Nephron progenitor cell (in vitro differentiated cells): ENCODE results near the gene CACNA1A.
"Not testable (repeated sequence)": the region's sequence is repeated elsewhere in the genome, so short reads cannot be mapped to it uniquely, and the experiment has no call there.

Experiments
- DNase-seq: peaks from one replicate; pipeline ENCODE4 v3.0.0; 2021
- H3K27ac Mint-ChIP-seq: 2 replicates; pipeline ENCODE4 v1.8.0; 2021; ENCODE audit warnings: mild to moderate bottlenecking, moderate library complexity, mixed read lengths
- H3K27me3 Mint-ChIP-seq: 2 replicates; pipeline ENCODE4 v1.8.0; 2021; ENCODE audit warnings: mild to moderate bottlenecking, low read depth, mixed read lengths; ENCODE audit not compliant: poor library complexity
- H3K36me3 Mint-ChIP-seq: 2 replicates; pipeline ENCODE4 v1.8.0; 2021; ENCODE audit warnings: low read depth, mixed read lengths
- H3K4me1 Mint-ChIP-seq: 2 replicates; pipeline ENCODE4 v1.8.0; 2021; ENCODE audit warnings: mixed read lengths
- H3K4me3 Mint-ChIP-seq: 2 replicates; pipeline ENCODE4 v1.8.0; 2021; ENCODE audit warnings: mild to moderate bottlenecking, moderate library complexity, mixed read lengths
- H3K9me3 Mint-ChIP-seq: 2 replicates; pipeline ENCODE4 v1.8.0; 2021; ENCODE audit warnings: mild to moderate bottlenecking, moderate library complexity, mixed read lengths
- TF ChIP-seq, protein P1 (sequence below): fragments of 200-600 bp; sonication (generic); IDR thresholded peaks from 2 replicates; pipeline ENCODE4 v1.5.0; 2021; ENCODE audit warnings: antibody characterized with exemption

The CACNA1A gene

GRCh38 chr19:13207846-13208671 lies 298.2 kb downstream of the CACNA1A start:
- H3K27ac Mint-ChIP-seq: peak overlapping the region; percentile 93
- H3K4me3 Mint-ChIP-seq: peak overlapping the region; percentile 37
- no peaks in the 10 kb centered on the region for H3K9me3 Mint-ChIP-seq
- TF ChIP-seq, protein P1, sequence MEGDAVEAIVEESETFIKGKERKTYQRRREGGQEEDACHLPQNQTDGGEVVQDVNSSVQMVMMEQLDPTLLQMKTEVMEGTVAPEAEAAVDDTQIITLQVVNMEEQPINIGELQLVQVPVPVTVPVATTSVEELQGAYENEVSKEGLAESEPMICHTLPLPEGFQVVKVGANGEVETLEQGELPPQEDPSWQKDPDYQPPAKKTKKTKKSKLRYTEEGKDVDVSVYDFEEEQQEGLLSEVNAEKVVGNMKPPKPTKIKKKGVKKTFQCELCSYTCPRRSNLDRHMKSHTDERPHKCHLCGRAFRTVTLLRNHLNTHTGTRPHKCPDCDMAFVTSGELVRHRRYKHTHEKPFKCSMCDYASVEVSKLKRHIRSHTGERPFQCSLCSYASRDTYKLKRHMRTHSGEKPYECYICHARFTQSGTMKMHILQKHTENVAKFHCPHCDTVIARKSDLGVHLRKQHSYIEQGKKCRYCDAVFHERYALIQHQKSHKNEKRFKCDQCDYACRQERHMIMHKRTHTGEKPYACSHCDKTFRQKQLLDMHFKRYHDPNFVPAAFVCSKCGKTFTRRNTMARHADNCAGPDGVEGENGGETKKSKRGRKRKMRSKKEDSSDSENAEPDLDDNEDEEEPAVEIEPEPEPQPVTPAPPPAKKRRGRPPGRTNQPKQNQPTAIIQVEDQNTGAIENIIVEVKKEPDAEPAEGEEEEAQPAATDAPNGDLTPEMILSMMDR: no peak
- DNase-seq: peak; percentile 53
- H3K36me3 Mint-ChIP-seq: no peaks in the 10 kb centered on the region
- peaks cover 1% of the 10 kb centered on the region for H3K27me3 Mint-ChIP-seq
- peaks cover 58% of the 10 kb centered on the region for H3K4me1 Mint-ChIP-seq

- no peaks in the 10 kb centered on the region for H3K36me3 Mint-ChIP-seq
Observed at GRCh38 chr19:13207237-13207845, 298.9 kb downstream of the CACNA1A start.

DNA sequence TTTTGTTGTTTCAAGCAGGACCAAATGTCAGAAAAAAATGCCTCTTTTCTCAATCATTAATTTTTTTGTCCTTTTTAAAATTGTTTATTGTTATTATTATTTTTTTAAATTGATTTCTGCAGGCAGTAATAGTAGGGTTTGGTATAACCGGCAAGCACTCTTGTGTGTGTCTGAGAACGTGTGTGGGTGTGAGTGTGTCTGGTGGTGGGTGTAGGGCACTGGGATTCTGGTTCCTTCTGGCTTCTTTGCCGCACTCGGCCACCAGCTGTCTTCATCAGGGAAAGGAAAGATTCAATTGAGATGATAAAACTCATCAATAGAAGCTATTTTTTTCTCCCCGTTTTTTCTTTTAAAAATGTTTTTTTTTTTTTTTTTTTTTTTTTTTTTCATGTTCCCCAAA lies 299.7 kb downstream of the CACNA1A start:
- H3K4me3 Mint-ChIP-seq: no peak overlapping the region
- H3K9me3 Mint-ChIP-seq: no peaks in the 10 kb centered on the region
- H3K27ac Mint-ChIP-seq: no peak overlapping the region

More at GRCh38 chr19:13207237-13207845, 298.9 kb downstream of the CACNA1A start:
- Mint-ChIP-seq H3K4me1 (peaks cover 53% of the 10 kb centered on the region), H3K27me3 (no peaks in the 10 kb centered on the region), H3K27ac (no peak overlapping the region), H3K4me3 (no peak overlapping the region), H3K9me3 (no peaks in the 10 kb centered on the region)
- TF ChIP-seq, protein P1: no peak
- no peak for DNase-seq

GRCh38 chr19:13202112-13202511 lies 304.2 kb downstream of the CACNA1A start:
- not testable (repeated sequence) for H3K36me3 Mint-ChIP-seq, H3K9me3 Mint-ChIP-seq, H3K4me3 Mint-ChIP-seq, DNase-seq, H3K27ac Mint-ChIP-seq, H3K27me3 Mint-ChIP-seq
- H3K4me1 Mint-ChIP-seq: peaks cover 25% of the 10 kb centered on the region

More for the DNA sequence above, 299.7 kb downstream of the CACNA1A start:
- no peak for DNase-seq
- H3K36me3 Mint-ChIP-seq: no peaks in the 10 kb centered on the region
- no peaks in the 10 kb centered on the region for H3K27me3 Mint-ChIP-seq
- peaks cover 51% of the 10 kb centered on the region for H3K4me1 Mint-ChIP-seq
- TF ChIP-seq, protein P1: no peak

DNA sequence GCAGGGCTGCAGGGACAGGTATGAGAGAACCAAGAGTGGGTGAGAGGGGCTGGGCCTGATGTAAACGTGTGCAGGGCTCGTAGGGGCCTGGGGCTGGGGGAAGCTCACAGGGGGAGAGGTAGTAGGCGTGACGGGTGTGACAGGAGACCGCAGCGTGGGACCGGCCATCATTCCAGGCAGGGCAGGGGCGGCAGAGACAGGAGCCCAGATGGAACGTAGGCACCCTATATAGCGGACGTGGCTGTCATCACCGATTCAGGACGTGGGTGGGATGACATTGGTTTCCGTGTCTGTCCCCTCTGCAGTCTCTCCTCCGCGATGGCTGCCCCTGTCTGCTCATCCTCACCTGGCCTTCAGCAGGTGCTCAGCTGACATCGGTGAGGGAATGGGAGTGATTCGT lies 307.6 kb downstream of the CACNA1A start:
- peaks cover 8% of the 10 kb centered on the region for H3K27me3 Mint-ChIP-seq
- no peaks in the 10 kb centered on the region for H3K36me3 Mint-ChIP-seq
- H3K27ac Mint-ChIP-seq: no peak overlapping the region
- H3K4me3 Mint-ChIP-seq: no peak overlapping the region
- no peaks in the 10 kb centered on the region for H3K9me3 Mint-ChIP-seq
- TF ChIP-seq, protein P1: no peak
- no peak for DNase-seq
- H3K4me1 Mint-ChIP-seq: peaks cover 13% of the 10 kb centered on the region

- no peaks in the 10 kb centered on the region for H3K9me3 Mint-ChIP-seq
- H3K4me1 Mint-ChIP-seq: peaks cover 15% of the 10 kb centered on the region
- TF ChIP-seq, protein P1: peak; percentile 60
- peaks cover 9% of the 10 kb centered on the region for H3K27me3 Mint-ChIP-seq
- H3K36me3 Mint-ChIP-seq: no peaks in the 10 kb centered on the region
- DNase-seq: peak; percentile 56
- no peak overlapping the region for H3K4me3 Mint-ChIP-seq
- H3K27ac Mint-ChIP-seq: no peak overlapping the region
Observed at GRCh38 chr19:13195678-13196077, 310.6 kb downstream of the CACNA1A start.
